Neuron (in vitro differentiated cells): ENCODE measurements around the gene ATP11A.
"Not testable (repeated sequence)": the region's sequence is repeated elsewhere in the genome, so short reads cannot be mapped to it uniquely, and the experiment has no call there.

ENCODE experiments used
- H2AFZ ChIP-seq: one replicate; pipeline ENCODE4 v1.6.1; 2013; ENCODE audit warnings: low read depth, mild to moderate bottlenecking, inconsistent platforms, low read length, moderate library complexity
- H3K27me3 ChIP-seq: one replicate; pipeline ENCODE4 v1.6.1; 2013; ENCODE audit warnings: low read length; ENCODE audit not compliant: insufficient read depth
- H3K36me3 ChIP-seq: one replicate; pipeline ENCODE4 v1.6.1; 2013; ENCODE audit warnings: low read length; ENCODE audit not compliant: insufficient read depth
- H3K4me1 ChIP-seq: one replicate; pipeline ENCODE4 v1.6.1; 2013; ENCODE audit warnings: low read length; ENCODE audit not compliant: insufficient read depth
- H3K4me3 ChIP-seq: 2 replicates; pipeline ENCODE4 v1.5.1; 2013; ENCODE audit warnings: mild to moderate bottlenecking, low read length, moderate library complexity
- H3K9me3 ChIP-seq: one replicate; pipeline ENCODE4 v1.6.1; 2013; ENCODE audit warnings: low read length

The ATP11A gene

DNA sequence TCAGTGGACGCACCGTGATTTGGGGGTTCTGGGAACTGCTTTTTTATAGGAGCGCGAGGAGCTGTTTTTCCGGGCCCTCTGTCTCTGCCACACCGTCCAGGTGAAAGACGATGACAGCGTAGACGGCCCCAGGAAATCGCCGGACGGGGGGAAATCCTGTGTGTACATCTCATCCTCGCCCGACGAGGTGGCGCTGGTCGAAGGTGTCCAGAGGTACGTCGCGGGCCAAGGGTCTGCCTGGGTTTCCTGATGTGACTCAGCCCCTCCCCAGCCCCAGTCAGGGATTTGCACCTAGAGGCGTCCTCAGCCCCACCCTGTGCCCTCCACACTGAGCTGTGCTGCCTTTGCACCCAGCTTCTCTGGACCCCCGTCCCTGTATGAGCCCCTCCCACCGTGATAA is 143.0 kb downstream of the ATP11A start:
- Histone ChIP-seq H3K4me1 (no peaks in the 10 kb centered on the region), H3K9me3 (peaks cover 16% of the 10 kb centered on the region), H3K36me3 (peaks cover 22% of the 10 kb centered on the region), H3K4me3 (no peak overlapping the region), H3K27me3 (no peaks in the 10 kb centered on the region), H2AFZ (no peak overlapping the region)

DNA sequence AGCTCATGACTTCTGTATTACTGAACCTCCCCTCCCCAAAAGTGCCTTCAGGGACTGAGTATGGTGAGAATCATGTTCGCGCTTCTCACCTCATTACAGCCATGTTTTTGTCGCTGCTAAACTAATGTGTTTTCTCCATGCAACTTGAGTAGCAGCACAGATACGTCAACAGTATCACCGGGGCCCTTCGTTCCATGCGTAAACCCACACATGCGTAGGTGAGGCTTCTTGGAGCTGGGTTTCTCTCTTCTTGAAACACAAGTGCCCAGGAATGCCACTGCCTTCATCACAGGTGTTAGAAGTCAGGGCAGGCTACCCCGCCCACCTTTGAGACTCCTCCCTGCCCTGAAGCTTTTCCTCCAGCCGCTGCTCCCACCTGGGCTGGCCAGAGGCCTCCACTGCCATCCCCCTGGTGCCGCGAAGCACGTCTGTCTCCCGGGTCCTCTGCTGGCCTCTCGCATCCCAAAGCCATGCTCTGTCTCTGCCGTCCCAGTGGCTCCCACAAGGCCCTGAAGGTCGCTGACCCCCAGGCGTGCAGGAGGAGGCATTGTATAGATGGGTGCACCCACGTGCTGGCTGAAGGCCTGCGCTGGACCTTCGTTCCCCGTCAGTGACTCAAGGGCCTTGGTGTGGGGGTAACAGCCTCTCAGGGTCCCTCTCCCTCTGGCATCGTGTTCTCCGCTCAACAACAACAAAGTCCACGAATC is 143.9 kb downstream of the ATP11A start:
- peaks cover 23% of the 10 kb centered on the region for H3K36me3 ChIP-seq
- no peaks in the 10 kb centered on the region for H3K27me3 ChIP-seq
- H2AFZ ChIP-seq: no peak overlapping the region
- peaks cover 16% of the 10 kb centered on the region for H3K9me3 ChIP-seq
- no peaks in the 10 kb centered on the region for H3K4me1 ChIP-seq
- no peak overlapping the region for H3K4me3 ChIP-seq

DNA sequence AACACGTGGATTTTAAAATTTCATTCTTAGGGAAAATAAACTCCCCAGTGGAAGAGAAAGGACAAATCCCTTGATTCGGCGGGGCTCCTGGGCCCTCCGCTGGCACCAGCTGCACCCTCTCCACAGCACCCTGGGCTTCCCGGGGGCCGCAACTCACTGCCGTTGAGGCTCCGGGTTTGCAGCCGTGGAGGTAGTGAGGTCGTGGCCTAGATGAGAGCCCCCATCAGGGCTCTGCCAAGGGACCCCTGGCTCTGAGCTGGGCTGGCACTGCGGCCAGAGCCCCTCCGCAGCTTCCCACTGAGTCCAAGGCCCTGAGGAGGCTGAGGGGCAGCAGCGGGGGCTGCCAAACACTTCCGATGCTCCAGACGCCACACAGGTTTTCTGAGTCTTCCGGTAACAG is 145.5 kb downstream of the ATP11A start:
- Histone ChIP-seq H3K9me3 (peaks cover 16% of the 10 kb centered on the region), H3K27me3 (no peaks in the 10 kb centered on the region), H2AFZ (no peak overlapping the region), H3K4me1 (no peaks in the 10 kb centered on the region), H3K4me3 (no peak overlapping the region), H3K36me3 (peaks cover 24% of the 10 kb centered on the region)

DNA sequence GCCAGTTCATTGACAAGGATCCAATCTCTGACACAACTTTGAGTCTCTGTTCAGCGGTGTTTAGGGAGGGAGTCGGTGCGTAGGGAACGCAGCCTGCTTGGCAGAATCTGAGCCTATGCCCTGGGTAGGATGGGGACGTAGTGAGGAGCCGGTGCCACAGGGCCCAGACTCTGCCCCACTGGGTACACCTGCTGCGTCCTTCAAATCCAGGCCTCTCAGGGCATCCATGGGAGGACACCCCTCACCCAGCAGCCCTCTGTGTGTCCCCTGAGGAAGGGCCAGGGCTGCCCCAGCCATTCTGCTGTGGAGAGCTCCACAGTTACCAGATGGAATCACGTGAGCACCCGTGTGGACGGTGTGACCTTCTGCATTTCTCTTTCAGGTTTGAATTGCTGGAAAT is 146.0 kb downstream of the ATP11A start:
- no peaks in the 10 kb centered on the region for H3K4me1 ChIP-seq
- no peak overlapping the region for H2AFZ ChIP-seq
- no peak overlapping the region for H3K4me3 ChIP-seq
- H3K36me3 ChIP-seq: peaks cover 24% of the 10 kb centered on the region
- H3K9me3 ChIP-seq: peaks cover 16% of the 10 kb centered on the region
- no peaks in the 10 kb centered on the region for H3K27me3 ChIP-seq

DNA sequence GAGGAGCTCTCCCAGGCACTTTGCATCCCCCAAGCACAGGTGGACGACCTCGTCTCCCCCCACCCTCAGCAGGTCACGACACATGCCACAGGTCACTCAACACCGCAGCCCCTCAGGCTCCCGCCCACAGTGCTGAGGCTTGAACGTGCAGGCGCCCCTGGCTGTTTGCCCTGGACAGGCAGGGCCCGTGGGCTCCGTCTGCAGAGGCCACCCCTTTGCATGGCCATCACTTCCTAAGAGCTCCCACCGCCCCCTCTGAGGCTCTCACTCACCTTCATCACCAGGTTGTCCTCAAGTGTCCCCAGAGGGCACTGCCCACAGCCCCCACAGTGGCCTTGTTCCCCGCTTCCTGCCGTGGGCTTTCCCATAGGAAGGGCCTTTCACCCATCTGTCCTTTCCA is 147.1 kb downstream of the ATP11A start:
- no peak overlapping the region for H2AFZ ChIP-seq
- no peaks in the 10 kb centered on the region for H3K27me3 ChIP-seq
- H3K9me3 ChIP-seq: peaks cover 10% of the 10 kb centered on the region
- H3K4me1 ChIP-seq: no peaks in the 10 kb centered on the region
- H3K36me3 ChIP-seq: peaks cover 17% of the 10 kb centered on the region
- H3K4me3 ChIP-seq: no peak overlapping the region

DNA sequence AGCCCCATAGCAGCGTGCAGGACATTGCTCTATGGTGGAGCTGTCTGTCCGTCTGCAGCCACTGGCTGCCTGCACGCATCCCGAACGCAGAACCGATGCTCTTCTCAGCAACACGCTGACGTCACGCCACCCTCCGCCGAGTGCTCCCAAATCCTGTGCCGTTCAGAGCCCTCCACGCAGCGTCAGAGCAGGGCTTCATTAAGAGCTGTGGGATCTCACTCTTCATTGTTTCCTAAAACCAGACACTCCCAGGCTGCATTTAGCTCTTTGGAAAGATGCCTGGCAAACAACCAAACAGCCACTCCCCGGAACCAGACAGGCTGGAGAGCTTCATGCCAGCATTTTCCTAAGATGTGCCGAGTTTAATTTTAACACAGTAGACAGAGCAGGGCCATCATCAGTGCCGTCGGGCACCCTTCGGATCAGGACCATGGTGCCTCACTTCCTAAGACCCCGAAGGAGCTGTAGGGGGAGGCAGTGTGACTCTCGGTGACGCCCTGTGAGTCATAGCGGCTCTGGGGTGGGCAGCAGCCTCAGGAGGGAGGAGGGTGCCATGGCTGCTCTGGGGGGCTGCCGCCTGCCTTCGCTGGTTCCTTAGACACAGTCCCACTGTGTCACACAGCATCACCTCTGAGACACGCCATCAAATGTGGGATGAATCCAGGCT is 147.7 kb downstream of the ATP11A start:
- no peaks in the 10 kb centered on the region for H3K4me1 ChIP-seq
- H3K27me3 ChIP-seq: no peaks in the 10 kb centered on the region
- H3K9me3 ChIP-seq: peaks cover 5% of the 10 kb centered on the region
- H3K4me3 ChIP-seq: no peak overlapping the region
- H2AFZ ChIP-seq: no peak overlapping the region
- peaks cover 12% of the 10 kb centered on the region for H3K36me3 ChIP-seq

DNA sequence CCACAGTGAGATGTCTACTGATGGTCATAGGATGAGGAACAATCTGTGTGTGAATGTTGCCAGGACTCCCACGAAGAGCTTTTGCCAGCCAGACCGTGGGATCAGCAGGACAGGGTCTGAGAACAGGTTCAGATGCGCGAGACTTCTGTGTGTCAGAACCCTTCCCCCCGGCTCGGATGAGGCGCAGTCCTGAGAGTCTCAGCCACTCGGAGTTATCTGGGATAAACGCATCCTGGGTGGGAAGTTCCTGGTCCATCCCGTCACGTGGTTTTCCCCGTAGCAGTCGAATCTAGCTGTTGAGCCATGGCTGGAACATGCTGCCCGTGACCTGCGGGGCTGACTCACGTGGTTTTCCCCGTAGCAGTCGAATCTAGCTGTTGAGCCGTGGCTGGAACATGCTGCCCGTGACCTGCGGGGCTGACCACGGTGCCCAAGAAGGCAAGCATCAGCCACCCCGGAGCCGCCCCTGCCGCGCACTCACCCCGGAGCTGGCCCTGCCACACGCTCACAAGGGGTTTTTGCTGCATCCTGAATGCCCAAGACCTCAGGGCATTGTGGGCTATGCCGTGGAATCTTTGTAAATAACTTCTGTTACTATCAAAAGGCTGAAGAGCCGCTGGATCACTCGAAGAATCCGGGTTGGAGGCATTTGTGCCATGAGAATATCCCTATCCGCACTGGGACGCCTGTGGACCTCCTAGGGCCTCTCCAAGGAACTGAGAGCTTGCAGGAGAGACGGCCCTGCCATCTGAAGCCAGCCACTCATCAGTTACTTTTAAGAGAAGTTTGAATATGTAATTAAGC is 148.4 kb downstream of the ATP11A start:
- H3K36me3 ChIP-seq: peaks cover 8% of the 10 kb centered on the region
- H3K4me1 ChIP-seq: no peaks in the 10 kb centered on the region
- no peaks in the 10 kb centered on the region for H3K27me3 ChIP-seq

DNA sequence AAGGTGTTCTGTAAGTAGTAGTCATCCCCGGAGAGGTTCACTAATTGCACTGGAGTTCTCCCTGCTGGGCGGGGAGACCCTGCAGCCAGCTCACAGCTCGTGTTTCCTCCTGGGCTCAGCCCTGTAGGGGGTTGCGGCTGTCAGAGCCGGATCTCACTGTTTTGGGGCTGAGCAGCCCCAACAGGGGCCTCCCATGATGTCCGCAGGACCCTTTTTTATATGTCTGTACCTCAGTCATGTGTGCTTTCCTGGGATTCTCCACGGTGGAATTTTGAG is 148.9 kb downstream of the ATP11A start:
- H3K9me3 ChIP-seq: peaks cover 2% of the 10 kb centered on the region
- no peaks in the 10 kb centered on the region for H3K27me3 ChIP-seq
- no peaks in the 10 kb centered on the region for H3K4me1 ChIP-seq
- H2AFZ ChIP-seq: no peak overlapping the region
- H3K4me3 ChIP-seq: no peak overlapping the region
- peaks cover 5% of the 10 kb centered on the region for H3K36me3 ChIP-seq

More for the DNA sequence above, 148.4 kb downstream of the ATP11A start:
- Histone ChIP-seq H3K4me3 (no peak overlapping the region), H2AFZ (no peak overlapping the region), H3K9me3 (peaks cover 2% of the 10 kb centered on the region)

DNA sequence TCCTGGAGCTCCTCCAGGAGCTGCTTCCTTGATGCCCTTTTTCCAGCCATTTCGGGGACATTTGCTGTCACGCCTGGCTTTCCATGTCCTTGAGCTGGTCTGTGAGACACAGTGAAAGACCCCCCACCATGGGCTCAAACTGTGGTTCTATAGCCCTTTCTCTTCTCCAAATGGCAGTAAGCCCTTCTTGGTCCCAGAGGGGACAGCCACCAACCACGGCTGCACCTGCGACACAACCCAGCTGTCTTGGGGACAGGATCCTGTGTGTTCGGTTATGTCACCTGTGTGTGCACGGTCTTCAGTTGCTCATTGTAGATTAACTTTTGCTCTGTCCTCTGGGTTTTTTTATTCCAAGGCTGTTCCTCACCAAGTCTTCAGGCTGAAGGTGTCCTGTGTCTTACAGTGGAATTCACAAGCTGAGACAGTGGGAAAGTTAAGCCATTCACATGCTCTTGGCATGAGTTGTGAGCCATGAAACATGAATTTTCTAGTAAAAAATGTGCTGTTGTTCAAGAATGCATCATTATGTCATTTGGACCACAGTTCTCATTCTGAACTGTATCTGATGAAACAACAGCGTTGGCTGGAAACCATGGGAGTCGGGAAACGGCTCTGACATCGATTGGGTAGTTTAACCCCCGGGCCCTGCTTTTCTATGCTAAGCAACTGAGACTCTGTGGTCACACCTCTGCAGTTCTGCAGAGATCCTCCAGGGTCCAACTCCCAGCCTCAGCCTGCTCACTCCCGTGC is 149.7 kb downstream of the ATP11A start:
- H3K4me1 ChIP-seq: no peaks in the 10 kb centered on the region
- H2AFZ ChIP-seq: no peak overlapping the region
- peaks cover 2% of the 10 kb centered on the region for H3K9me3 ChIP-seq
- peaks cover 6% of the 10 kb centered on the region for H3K36me3 ChIP-seq
- H3K27me3 ChIP-seq: no peaks in the 10 kb centered on the region
- H3K4me3 ChIP-seq: no peak overlapping the region

DNA sequence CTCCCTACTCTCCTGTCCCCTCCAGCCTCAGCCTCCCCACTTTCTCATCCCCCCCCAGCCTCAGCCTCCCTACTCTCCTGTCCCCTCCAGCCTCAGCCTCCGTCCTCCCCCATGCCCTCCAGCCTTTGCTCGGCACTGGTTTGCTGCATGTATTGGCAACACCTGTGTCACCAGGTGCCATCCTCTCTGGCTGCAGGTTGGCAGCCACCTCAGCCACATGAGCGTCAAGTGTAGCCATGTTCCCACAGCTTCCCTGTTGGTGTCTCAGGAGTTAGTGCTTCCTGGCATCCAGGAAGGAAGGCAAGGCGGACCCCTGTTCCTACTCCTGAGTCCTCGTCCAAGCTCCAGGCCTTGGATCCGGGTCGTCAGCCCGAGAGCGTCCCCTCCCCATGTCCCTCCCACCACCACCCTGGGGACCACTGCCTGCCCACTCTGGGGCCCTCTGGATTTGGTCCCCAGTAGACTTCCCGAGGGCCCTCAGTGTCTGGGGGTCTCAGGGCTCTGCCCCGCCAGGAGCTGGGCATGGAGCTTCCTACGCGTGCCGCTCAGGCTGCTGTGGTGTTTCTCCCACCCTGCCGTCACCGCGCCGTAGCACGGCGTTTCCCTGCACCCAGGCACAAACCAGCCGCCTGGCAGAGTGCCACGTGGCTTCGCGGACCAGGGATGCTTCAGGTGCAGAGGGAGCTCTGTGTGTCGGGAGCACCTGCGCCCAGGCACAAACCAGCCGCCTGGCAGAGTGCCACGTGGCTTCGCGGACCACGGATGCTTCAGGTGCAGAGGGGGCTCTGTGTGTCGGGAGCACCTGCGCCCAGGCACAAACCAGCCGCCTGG is 150.8 kb downstream of the ATP11A start:
- H3K36me3 ChIP-seq: peaks cover 5% of the 10 kb centered on the region
- no peaks in the 10 kb centered on the region for H3K4me1 ChIP-seq
- H2AFZ ChIP-seq: no peak overlapping the region
- no peaks in the 10 kb centered on the region for H3K27me3 ChIP-seq
- H3K9me3 ChIP-seq: peaks cover 2% of the 10 kb centered on the region
- no peak overlapping the region for H3K4me3 ChIP-seq

DNA sequence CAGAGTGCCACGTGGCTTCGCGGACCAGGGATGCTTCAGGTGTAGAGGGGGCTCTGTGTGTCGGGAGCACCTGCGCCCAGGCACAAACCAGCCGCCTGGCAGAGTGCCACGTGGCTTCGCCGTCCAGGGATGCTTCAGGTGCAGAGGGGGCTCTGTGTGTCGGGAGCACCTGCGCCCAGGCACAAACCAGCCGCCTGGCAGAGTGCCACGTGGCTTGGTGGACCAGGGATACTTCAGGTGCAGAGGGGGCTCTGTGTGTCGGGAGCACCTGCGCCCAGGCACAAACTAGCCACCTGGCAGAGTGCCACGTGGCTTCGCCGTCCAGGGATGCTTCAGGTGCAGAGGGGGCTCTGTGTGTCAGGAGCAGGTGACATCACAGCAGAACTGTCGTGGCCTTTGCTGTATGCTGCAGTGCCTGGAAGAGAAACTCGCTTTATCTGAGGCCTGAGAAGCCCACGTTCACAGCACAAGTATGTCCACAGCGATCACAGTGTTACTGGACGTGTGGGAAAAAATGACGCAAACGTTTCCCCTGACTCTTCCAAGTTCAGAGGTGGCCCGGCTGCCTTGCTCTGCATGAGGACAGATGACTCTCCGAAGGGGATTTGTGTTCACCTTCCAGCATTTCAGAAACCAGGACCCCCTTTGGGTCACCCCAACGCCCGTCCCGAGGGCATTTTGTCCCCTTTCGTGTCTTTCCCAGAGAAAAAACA is 151.6 kb downstream of the ATP11A start:
- H3K4me1 ChIP-seq, H3K9me3 ChIP-seq, H3K4me3 ChIP-seq, H2AFZ ChIP-seq, H3K36me3 ChIP-seq, H3K27me3 ChIP-seq: not testable (repeated sequence)

DNA sequence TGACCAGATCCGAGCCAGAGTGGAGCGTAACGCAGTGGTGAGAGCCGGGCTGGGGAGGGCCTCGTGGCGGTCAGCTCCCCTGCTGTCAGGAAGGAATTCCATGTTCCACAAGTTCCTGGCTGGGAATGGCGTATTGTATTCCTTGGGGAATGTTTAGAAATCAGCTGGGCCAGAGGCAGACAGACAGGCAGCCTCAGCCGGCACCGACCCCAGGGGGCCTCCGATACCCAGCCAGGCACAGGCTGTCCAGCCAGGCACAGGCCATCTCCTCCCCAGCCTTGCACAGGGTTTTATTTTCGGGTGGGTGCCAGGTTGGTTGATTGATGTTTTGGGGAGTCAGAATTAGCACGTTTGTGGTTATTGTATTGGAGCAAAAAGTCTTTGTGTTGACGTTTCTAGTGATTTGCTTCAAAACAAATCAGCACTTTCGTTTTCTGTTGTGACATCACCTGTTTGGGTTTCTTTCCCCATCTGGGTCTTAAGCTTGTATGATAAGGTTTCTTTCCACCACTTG is 152.6 kb downstream of the ATP11A start:
- Histone ChIP-seq H3K27me3 (no peaks in the 10 kb centered on the region), H3K36me3 (peaks cover 5% of the 10 kb centered on the region), H3K4me1 (no peaks in the 10 kb centered on the region), H3K9me3 (peaks cover 2% of the 10 kb centered on the region), H3K4me3 (no peak overlapping the region), H2AFZ (no peak overlapping the region)
